Fibroblast of skin of back (primary cell): ENCODE data around the gene CARMIL3.
"Not testable (repeated sequence)": the region's sequence is repeated elsewhere in the genome, so short reads cannot be mapped to it uniquely, and the experiment has no call there.

Experiments used
- DNase-seq: peaks from one replicate; pipeline ENCODE4 v3.0.0-alpha.2; 2013

CARMIL3 gene

GRCh38 chr14:24042746-24043145, 9.1 kb upstream of the CARMIL3 start:
- no peak for DNase-seq

- DNase-seq: not testable (repeated sequence)
Measured at GRCh38 chr14:24049002-24049401, 2.8 kb upstream of the CARMIL3 start.

DNA sequence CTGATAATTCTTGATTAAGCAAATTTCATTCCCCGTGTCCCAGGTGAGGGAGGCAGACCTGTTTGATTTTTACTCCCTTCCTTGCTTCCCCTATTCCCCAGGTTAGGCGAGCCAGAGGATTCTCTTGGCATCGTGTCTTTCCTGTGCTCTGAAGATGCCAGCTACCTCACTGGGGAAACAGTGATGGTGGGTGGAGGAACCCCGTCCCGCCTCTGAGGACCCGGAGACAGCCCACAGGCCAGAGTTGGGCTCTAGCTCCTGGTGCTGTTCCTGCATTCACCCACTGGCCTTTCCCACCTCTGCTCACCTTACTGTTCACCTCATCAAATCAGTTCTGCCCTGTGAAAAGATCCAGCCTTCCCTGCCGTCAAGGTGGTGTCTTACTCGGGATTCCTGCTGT, 1.1 kb upstream of the CARMIL3 start:
- not testable (repeated sequence) for DNase-seq

DNA sequence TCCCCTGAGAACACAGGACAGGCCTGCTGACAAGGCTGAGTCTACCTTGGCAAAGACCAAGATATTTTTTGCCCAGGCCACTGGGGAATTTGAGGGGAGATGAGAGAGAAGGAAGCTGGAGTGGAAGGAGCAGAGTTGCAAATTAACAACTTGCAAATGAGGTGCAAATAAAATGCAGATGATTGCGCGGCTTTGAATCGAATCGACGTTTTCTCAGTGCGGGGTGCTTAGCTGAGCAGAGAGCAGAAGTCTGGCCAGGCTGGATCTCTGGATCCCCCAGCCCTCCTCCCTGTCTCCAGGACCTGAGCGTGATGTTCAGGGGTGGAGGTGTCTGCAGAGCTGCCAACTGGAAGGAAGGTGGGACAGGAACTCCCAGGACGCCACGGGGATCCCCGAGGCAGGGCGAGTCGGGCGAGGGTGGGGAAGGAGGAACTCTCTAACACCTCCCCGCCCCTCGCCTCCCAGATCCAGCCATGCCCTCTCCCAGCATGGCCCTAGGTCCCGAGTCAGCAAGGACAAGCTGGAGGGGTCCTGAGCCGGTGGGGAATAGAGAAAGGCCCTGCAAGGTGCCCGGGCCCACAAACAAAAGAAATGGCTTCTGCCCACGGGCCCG, 527 bp upstream of the CARMIL3 start:
- no peak for DNase-seq

DNA sequence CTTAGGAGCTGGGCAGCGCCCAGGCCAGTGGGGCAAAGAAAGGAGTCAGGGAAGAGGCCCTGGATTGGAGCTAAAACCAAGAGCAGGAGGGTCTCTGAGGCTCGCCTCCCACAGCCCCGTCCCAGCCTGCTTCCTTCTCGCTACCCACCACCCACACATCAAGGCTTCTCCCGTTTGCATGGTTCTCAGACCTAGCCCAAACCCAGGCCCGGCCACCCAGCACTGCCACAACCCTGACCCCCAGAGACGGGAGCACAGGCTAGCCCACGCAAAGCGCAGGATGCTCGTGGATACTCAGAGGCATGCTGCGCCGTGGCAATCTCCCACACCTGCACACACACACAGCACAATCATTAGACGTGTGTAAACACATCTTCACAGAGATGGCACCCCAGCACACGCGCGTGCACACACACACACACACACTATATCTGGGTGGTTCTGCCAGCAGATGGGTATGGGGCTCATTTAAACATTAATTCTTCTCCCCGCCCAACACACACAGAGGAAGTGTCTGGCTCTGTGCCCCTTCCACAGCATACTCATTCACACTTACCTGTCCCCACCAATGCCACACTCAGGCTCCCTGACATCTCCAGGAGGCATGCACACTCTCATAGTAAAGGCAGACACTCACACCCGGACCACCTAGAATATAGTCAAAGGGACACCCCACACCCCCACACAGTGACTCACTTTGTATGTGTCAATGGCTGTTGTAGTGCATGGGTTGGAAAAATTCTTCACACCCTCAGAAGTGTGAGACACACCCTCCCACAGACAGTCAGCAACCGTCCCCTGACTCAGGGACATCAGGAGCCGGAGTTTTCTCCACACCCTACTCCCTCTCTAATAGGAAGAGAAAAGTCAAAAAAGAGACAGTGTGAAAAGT, 1.1 kb downstream of the CARMIL3 start:
- no peak for DNase-seq

DNA sequence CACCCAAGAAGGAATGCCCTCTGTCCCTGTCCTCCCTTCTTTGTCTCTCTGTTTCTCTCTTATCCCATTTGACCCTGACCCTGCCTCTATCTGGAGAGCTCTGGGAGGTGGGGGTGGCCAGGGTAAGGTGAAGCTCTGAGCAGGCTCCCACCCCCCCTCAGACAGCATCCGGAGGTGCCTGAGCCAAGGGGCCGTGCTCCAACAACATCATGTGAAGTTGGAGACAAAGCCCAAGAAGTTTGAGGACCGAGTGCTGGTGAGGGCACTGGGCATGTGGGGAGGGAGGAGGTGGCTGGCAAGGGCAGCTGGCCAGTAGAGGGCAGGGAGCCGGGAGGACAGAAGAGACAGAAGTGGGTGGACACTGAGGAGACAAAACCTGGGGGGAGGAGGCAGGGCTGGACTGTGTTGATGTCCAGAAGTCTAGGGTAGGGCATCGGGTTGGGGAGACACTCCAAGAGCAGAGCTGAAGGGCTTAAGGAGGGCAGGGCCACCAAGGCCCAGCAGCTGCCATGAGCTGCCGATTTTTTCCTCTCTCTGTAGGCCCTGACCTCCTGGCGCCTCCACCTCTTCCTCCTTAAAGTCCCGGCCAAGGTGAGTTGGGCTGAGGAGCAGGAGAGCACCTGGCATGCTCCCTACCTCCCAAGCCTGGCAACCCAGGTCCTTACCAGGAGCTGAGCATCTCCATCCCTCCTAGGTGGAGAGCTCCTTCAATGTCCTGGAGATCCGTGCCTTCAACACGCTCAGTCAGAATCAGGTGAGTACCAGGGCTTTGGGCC, 1.9 kb downstream of the CARMIL3 start:
- no peak for DNase-seq

DNA sequence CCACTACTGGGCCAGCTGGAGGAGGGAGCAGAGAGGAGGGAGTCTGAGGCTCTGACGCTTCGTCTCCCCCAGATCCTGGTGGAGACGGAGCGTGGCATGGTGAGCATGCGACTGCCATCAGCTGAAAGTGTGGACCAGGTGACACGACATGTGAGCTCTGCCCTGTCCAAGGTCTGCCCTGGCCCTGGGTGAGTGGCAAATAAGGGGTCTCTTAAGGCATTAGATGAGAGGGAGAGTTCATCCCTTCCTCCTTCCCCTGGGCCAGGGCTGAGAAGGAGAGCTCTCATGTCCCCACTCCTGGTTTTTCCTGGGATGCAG, 2.5 kb downstream of the CARMIL3 start:
- DNase-seq: no peak

DNA sequence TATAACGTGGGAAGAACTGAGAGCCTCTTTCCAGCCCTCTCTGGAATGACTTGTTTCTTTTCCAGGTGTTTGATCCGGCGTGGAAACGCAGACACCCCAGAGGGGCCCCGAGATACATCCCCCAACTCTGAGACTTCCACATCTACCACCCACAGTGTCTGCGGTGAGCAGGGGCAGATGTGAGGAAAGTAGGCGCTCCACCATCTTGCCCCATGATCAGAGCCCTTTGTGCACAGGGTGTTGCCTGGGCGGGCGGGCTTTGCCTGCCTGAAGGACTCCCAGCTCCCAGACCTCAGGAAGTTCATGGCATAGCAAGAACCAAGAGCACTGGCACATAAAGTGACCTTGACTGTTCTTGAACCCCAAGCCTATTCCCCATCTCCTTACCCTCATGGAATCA, 2.8 kb downstream of the CARMIL3 start:
- no peak for DNase-seq

DNA sequence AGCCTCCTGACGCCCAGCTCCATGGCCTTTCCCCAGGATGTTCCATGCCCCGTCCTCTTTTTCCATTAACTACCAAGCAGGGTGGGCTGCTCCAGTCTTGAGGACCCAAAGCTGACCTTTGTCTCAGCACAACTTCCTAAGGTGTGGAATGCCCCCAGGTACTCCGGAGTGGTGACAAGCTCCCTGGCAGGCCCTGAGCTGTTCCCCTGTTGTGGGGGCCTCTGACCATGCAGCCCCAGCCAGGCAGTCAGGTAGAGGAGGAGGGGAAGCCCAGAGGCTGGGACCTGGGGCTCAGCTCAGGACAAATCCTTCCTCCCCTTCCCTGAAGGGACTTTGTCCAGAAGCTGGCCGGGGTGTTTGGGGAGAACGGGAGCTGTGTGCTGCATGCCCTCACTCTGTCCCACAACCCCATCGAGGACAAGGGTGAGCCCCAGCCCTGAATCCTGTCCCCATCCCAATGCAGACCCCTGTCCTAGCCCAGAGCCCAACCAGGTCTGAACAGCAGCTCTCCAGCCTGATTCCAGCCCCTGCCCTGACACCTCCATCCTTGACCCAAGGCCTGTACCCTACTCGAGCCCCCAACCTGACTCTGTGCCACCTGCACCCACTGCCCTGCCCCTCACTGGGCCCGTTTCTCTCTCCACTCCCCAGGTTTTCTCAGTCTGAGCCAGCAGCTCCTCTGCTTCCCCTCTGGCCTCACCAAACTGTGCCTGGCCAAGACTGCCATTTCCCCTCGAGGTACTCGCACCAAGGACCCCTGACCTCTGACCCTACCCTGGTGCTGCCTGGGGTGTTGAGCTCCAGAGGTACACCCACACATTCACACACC, 4.4 kb downstream of the CARMIL3 start:
- no peak for DNase-seq

- DNase-seq: no peak
Measured at GRCh38 chr14:24056800-24057184, 5.0 kb downstream of the CARMIL3 start.

GRCh38 chr14:24057271-24057670, 5.5 kb downstream of the CARMIL3 start:
- no peak for DNase-seq

- no peak for DNase-seq
Measured at GRCh38 chr14:24057867-24058259, 6.1 kb downstream of the CARMIL3 start.

DNA sequence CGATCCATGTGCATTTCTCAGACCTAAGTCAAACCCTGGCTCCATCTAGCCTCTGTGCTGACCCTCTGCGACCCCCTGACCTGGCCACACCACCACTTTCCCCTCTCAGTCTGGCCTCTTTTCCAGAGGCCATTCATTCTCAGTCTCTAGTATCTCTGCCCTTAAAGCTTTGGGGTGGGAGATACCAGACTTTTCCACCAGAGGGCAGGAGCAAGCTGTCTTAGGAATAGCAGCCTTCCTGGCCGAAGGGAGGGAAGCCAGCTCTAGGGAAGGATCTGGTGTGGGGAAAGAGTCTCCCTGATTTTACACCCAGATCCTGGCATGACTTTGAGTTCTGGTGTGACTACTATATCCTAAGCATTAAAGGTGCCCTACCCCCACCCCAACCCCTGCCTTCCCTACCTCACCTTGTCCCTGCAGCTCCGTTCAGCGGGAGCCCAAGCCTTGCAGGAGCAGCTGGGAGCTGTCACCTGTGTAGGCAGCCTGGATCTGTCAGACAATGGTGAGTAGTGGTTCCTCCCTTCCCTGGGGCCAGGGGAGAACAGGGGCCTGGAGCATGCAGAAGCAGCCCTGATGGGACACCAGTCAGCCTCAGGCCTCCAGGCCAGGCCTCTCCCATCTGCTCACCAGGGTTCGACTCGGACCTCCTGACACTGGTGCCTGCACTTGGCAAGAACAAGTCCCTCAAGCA, 6.6 kb downstream of the CARMIL3 start:
- peak; percentile 66 for DNase-seq

DNA sequence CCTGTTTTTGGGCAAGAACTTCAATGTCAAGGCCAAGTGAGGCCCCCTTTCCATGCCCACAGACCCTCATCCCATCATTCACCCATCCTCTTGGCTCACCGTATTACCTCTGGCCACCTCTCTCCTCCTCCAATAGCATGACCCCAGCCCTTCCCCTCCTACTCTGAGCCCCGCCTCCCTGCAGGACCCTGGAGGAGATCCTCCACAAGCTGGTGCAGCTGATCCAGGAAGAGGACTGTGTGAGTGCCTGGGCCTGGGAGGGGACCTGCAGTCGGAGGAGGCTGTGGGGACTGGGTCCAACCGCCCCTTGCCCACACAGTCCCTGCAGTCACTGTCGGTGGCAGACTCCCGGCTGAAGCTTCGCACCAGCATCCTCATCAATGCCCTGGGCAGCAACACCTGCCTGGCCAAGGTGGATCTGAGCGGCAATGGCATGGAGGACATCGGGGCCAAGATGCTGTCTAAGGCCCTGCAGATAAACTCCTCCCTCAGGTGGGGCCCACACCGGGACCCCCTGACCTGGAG, 7.2 kb downstream of the CARMIL3 start:
- DNase-seq: no peak

- DNase-seq: no peak
Measured at GRCh38 chr14:24059841-24060388, 8.1 kb downstream of the CARMIL3 start.

DNA sequence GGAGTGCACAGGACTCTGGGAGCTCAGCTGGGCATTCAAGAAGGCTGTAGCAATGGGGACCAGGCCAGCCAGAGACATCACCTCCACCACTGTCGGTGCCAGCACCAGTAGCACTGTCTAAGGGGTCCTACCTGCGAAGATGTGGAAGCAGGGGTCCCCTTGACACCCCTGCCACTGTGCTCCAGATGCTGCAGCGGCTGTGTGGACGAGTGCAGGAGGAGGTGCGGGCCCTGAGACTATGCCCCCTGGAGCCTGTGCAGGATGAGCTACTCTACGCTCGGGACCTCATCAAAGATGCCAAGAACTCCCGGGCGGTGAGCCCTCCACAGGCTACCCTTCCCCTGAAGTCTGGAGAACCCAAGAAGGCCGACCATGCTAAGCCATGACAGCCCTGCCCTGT, 8.6 kb downstream of the CARMIL3 start:
- no peak for DNase-seq

DNA sequence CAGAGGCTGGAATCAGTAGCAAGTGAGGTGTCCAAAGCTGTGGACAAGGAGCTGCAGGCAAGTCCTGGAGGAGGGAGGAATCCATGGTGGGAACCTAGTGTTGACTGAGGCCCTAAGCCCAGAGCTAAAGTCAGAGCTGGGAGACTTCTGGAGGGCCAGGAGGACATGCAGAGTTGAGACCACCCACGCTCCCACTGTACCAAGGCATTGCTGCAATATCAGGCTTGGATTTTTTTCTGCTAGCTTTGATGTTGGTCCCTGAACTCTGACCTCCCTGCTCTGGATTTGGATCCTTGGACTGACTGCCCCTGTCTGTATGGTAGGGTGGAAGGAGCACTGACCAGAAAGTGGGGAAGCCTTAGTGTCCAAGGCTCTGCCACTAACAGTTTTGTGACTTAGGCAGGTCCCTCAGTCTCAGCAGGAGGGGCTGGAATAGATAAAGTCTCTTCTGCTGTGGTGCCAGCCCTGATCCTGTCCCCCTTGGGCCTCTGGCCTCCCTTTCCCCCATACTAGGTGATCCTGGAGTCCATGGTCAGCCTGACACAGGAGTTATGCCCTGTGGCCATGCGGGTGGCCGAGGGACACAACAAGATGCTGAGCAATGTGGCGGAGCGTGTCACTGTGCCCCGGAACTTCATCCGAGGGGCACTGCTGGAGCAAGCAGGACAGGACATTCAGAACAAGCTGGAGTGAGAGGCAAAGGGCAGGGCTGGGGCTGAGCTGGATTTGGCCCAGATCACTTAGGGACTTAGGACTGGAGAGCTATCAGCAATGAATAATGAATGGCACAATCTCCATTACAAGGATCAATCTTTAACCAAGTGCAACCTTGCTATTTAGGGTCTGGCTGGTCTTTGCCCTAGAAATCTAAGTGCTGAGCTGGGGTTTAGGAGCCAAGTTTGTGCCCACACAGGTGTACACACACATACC, 9.4 kb downstream of the CARMIL3 start:
- no peak for DNase-seq

- no peak for DNase-seq
Measured at GRCh38 chr14:24062216-24062980, 10.6 kb downstream of the CARMIL3 start.

DNA sequence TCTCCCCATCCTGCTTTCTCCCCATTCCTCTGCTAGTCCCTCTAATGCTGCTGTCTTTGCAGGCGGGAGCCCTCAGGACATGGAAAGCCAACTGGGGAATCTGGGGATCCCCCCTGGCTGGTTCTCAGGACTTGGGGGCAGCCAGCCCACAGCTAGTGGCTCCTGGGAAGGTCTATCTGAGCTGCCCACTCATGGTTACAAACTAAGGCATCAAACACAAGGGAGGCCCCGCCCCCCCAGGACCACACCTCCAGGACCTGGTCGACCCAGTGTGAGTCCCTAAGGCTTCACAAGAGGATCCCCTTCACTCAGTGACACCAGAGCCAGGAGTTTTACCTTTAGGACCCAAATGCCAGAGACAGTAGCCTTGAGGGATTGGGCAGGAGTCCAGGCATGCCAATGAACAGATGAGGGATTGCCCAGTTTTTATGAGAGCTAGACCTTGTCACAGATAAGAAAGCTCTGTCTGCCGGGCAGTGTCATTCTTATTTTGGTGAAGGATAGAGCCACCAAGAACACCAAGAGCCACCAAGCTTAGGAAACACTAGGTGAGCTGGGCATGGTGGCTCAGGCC, 11.5 kb downstream of the CARMIL3 start:
- DNase-seq: no peak
